Right kidney (tissue), 1 donor: ENCODE measurements around the gene RAB34.
A peak's percentile ranks its signal among the peaks of the same experiment; 100 is the strongest.

Experiments used
- DNase-seq: peaks from one replicate; pipeline ENCODE4 v3.0.0-alpha.2; 2016

Gene RAB34

GRCh38 chr17:28714281-28714680 lies 3.4 kb downstream of the RAB34 start:
- DNase-seq, result no peak

DNA sequence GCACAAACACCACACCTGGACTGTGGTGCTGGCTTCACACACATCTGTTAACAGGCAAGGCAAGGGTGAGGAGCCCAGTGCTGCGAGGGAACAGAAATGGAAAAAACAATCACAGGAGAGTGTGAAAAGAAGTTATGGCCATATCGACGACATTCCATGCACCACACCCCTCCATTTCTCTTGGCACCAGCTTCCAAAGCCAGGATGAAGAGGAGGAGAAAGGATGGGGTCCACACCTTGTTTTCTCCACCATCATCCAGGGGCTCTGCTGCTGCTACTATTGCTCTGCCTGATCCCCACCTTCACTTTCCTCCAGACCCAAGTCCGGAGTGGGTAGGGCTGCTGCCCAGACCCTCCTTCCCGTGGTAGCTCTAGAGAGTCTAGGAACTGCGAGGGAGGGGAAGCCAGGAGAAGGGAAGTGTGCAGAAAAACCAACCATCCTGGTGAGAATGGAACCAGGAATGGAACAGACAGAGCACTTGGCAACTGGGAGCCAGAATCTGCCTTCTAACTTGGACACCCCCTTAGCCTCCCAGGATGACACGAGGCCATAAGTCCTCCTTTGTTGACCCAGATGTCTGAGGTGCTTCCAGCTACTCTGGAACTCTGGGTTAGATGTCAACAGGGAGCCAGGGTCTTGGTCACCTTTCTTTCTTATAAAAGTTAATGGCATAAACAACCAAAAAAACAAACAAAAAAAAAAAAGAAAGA lies 4.8 kb downstream of the RAB34 start:
- no peak for DNase-seq

DNA sequence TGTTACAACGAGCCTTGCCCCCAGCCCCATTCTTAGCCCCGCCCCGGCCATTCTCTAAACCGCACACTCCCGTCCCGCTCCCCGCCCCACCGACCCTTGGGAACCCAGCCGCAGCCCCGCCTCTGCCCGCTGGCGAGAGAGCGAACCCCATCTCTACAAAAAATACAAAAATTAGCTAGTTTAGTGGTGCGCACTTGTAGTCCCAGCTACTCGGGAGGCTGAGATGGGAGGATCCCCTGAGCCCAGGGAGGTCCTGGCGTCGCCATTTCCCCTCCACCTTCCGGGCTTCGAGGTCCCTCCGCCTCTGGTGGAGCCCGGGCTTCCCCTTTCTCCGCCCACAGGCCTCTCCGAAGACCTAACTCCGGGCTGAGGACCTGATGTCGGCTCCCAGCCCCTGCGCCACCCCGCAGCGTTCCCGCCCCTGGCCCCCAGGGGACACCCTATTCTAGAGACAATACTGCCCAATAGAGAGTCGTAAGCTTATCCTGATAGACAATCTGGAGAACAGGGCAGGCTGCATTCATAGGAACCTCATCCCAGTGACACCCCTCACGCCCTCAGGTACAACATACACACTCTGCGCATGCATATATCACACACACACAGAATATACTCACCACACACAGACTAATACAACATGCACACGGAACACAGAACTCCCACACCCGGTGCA lies 5.5 kb downstream of the RAB34 start:
- peak; percentile 31 for DNase-seq

DNA sequence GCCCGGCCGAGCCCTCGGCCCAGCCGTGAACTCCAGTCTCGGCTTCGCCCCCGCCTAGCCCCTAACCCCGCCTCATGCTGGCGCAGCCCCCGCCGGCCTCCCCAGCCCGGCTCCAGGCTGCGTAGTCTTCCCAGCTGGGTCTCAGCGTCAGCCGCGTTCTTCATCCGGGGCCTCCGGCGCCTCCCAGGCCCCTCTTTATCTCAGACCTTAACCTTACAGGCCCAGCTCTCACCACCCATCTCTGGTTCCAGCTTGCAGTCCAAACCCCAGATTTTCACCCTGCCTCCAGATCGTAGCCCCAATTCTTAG lies 6.0 kb downstream of the RAB34 start, which contains the start of gene PROCA1:
TSS of gene PROCA1 (minus strand) at position 166 of the 309 bp plus-strand sequence. CDS start 228 bp downstream, outside the sequence.
- no peak for DNase-seq

DNA sequence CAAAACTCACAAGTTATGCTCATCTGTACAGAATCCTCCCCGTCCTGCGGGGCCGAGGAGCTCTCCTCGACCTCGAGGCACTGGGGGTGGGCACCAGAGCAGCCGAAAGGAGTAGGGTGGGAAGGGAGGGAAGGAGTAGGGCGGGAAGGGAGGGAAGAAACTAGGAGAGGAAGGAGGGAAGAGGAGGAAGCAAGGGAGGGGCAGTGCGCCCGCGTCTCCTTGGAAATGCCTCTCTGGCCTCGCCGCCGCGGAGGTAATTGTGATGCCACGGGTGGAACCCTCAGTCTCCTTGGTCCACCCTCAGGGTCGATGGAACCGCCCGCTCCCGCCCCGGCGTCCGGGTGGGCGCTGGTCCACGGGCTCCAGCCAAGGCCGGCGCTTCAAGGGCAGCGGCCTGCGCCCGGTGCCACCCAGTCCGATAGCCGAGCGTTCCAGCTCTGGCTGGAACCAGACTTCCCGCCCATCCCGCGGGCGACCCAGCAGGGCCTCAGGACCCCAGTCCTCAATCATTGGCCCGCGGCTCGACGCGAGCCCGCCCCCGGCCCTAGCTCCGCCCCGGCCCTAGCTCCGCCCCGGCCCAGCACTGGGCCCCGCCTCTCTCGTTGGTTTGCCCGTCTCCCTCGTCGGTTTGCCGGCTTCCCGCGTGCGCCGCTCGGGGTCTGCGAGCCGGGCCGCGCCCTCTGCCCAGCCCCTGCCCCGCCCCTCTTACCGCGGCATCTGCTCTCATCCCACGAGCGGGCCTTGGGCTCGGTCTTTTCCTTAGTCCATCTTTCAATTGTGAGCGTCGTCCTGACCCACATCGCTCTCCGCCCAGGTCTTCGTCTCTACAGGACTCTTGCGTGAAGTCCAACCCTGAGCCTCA lies 6.6 kb downstream of the RAB34 start:
- peak; percentile 98 for DNase-seq

DNA sequence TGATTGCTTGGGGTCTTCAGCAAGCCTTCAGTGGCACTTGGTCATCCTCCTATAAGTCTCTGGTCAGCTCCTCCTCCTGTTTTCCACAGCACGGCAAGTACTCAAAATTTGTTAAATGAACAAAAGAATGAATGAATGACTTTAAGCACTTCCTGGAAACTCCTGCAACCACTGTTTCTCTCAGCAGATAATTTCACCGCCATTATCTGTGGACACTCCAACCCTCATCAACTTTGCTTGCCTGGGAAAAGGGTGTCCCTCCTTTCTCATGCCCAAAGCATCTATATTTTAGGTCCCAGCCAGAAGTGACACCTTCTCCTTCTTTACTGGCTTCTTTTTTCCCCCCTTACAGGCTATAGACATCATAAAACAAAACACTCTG lies 10.3 kb downstream of the RAB34 start:
- DNase-seq, result no peak

DNA sequence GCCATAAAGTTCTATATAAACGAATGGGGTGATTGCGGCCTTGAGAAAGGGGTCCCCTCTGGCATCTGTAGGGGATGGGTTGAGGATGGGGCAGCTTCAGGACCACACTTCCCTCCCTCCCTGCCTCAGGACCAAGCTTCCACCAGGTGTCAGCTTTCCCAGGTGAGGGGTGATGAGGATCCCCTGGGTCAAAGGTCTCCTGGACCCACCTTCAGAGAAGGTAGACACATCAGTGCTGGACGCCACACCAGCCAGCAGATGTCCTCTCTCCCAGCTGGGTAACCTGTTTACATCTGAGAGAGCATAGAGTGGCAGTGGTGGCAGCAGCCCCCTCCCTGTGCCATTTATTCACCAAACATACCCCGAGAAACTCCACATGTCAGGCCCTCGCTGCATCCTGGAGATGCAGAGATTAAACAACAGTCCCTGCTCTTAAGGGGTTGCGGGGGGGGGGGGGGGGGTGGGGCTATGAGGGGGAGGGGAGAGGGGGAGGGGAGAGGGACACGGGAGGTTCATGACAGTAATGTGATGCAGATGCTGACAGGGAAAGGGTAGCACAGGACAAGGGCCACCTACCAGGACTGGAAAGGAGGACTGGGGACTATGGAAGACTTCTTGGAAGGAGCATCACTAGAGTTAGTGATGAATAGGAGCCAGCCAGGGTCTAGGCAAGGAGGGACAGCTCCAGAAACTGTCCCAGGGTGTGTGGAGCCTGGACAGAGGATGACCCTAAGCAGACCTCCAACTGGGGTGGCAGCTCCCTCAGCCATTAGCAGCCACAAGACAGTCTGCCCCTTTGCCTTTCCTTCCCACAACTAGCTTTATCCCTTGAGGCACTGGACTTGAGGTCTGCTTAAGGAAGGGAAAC lies 11.0 kb downstream of the RAB34 start:
- DNase-seq, result no peak

DNA sequence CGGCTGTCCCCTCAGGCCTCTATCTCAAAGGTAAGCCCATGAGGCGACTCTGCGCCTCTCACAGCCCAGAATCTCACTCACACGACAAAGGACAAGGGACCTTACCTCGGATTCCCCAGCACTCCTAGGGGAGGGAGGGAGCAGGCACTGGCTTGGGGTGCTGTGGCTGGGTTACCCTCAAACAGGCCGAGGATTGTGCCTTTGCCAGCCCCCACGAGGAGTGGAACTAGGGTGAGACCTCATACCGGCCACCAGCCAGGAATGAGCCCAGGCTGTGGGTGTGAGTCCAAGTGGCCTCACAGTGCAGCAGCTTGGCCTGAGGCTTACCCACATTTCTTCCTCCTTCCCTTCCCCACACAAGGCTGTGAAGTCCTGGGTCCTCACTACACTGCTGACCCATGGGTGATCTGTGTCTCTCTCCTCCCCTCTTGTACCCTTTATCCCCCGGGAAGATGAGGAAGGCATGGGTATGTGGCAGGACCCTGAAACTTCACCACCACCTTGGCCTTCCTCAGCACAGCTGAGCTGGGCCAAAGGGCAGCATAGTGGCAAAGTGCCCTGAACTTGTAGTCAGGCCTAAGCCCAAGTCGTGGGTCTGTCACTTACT lies 11.8 kb downstream of the RAB34 start:
- no peak for DNase-seq

GRCh38 chr17:28705074-28705659 lies 12.5 kb downstream of the RAB34 start:
- no peak for DNase-seq

DNA sequence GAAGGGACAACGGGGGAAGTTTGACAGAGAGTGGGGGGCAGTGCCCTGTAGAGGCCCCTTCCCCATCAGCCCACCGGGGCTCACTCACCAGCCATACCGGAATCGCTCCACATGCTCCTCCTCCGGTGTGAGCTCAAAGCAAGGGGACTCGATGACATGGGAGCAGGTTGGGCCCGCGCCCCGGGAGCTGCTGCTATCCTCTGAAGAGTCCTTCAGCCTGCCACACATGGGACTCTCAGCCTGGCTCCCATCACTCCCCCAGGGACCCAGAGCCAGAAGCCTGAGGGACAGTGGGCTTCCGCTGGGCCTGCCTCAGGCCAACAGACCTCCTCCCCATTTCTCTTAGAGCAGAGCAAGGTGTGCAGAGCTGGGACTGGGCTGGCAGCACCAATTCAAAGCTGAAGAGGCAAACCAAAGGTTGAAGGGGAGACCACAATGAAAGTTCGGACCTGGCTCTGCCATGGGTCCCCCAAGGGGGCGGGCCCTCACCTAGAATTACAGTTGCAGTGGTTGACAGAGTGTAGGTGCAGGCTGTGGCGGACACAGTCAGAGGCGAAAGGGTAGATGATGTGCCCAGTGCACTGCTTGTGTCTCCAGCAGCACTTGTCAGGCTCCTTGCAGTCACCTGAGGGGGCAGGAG lies 13.3 kb downstream of the RAB34 start:
- no peak for DNase-seq

DNA sequence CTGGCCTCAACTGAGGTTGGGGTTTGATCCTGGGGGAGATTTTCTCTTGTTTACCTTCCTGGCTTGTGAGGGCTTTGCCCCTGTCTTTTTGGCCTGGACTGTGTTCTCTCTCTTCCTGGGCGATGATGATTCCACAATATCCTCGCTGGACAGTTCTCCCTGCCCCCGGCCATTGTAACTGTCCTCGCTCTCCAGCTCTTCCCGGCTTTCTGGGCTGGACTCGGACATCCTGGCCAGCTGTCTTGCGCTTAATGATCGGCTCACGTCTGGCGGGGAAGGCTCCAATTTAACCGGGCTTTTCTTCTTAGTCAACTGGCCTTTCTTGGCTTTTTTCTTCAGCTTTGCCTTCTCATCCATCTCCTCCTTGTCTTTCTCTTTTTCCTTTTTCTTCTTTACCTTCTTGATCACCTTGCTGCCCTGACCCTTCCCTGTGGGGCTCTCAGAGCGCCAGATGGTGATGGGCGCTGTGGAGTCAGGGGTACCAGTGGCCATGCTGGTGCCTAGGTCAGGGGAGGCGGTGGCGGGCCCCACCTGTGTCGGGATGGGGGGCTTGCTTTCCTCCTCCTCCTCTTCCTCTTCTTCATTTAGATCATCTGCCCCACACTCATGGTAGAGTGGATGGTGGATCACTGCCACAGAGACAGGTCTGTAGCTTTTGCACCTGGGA lies 14.0 kb downstream of the RAB34 start:
- no peak for DNase-seq

DNA sequence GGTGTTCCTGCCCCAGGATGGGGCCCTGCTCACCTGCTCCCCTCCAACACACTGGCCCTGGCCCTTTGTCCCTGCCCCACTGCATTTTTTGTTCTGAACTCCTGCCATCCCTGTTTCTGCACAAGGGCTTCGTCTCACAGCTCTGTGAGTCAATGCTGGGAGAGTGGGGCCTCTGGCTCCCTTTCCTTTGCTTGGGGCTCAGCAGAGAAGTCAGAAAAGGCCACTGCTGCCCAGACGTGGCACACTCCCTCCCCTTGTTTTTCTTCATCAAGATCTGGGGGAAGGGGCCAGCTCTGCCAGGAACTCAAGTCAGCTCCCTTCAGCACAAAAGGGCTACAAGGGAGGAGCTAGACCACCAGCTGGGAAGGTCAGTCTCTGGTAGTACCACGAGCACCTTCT lies 14.9 kb downstream of the RAB34 start:
- DNase-seq, result no peak

DNA sequence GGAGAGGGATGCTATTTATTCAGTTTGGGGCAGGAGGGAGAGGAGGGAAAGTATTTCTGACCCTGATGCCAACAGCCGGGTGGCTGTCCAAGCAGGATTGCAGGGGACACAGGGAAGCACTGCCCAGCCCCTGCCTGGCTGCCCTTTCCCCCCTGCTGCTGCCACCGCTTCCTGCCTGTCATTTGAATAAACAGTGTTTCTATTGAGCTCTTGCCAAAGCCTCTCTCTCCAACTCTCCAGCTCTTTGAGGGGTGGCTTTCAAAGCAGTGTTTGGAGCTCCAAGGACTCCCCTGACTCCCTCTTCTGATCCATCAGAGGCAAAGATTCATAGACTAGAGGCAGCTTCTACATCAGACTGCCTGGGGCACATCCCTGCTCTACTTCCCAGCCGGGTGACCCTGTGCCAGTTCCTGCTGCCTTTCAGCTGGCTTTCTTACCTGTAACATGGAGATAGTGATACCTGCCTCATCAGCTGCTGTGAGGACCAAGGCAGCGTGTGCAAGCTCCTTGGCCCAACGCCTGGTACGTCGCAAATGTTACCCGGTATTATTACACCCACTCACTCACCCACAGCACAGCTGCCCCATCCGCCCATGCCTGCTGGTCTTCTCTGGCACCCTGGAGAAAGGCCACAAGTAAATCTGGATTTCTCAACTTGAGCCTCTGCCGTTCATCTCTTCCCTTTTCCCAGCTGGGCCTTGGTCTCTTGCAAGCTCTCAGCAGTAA lies 15.5 kb downstream of the RAB34 start:
- DNase-seq, result no peak

GRCh38 chr17:28700830-28701492 lies 16.7 kb downstream of the RAB34 start:
- no peak for DNase-seq

DNA sequence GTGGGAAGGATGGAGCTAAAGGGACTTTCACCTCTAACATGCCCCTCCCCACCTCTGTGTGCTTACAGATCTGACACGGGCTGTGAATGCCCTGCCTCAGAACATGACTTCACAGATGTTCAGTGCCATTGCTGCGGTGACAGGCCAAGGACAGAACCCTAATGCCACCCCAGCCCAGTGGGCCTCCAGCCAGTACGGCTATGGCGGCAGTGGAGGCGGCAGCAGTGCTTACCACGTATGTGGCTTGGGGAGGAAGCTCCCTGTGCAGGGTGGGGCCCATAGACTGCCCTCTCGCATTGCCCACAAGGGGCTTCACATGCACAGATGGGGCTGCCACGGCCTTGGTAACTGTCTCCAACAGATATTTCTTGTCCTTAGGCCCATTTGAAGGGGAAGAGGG lies 17.4 kb downstream of the RAB34 start:
- no peak for DNase-seq

DNA sequence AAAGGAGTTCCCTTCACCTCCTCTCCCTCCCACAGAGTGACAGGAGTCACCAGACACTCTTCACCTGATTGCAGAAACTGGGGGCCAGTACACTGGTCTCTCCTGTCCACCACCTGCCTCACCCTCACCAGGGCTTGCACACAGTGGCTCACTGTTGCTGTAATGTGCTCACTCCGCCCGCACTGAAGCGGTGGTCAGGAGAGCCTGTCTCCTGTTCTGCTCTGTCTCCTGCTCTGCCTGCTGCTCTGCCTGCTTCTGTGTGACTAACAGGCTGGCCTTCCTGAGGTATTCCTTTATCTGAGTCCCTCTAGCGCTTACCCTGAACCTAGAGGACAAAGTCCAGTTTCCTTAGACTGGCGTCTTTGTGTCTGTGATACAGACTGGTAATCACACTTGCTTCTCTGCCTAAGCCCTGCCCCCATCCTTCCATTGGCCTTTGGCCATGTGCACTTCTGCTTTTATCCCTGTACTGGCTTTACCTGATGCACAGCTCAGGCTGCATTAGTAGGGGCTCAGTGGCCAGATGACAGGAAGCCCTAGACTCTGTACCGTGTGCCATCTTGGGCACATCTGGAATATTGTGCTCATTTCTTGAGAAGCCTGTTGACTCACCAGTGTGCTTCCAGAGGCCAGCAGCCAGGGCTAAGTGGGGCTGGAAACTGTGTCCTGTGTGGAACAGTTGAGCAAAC lies 19.3 kb downstream of the RAB34 start:
- DNase-seq, result no peak

DNA sequence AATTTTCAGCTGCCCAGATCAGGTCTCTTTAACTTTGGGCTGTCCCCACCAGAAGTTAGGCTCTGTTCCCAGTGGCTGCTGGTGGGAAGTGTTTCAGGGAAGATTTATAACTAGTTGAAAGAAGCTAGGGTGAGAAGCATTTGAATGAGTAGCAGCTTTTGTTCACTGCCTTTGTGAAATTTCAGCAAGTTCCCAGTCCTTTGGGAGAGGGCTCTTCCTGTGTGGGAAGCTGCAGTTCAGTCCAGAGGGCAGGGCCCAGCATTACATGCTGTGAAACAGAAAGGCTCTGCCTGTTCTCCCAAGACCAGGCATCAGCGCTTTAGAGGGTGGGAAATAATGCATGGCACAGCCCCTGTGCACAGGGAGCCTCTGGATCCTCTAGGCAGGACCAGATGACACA lies 23.8 kb downstream of the RAB34 start:
- DNase-seq, result no peak

- DNase-seq, result no peak
These were observed 28.7 kb downstream of the RAB34 start for GRCh38 chr17:28689011-28689410.

- no peak for DNase-seq
These were observed 29.2 kb downstream of the RAB34 start for GRCh38 chr17:28688481-28688880.
